A549 (cell line): ENCODE data around the gene NINL. TPM values are rescaled to one million over a fixed set of nuclear protein-coding genes. Genes with fewer than 3 reads are reported as not detected.

Source experiments
- ATAC-seq, 2 experiments: fragments of 200-7000 bp in 1 of 2; fragments of >200 bp in 1 of 2; cut with Nextera tagmentation in 1 of 2; cut with Tn5 transposase in 1 of 2; 3 replicates each; pipeline versions ENCODE4 v1.8.0 to v1.9.1; 2018 to 2020; ENCODE audit warnings: mild to moderate bottlenecking in 1 of 2, moderate library complexity in 1 of 2
- CTCF ChIA-PET: fragments of 300-600 bp; sonication (Branson Sonifier 250); formaldehyde crosslinking; extraction: SDS; loops from one replicate; lab custom pipeline; 2021; ENCODE audit warnings: antibody characterized with exemption, inconsistent platforms; lab: Yijun Ruan, JAX
- POLR2A ChIA-PET: fragments of 350-600 bp; formaldehyde crosslinking; extraction: SDS; loops from one replicate; lab custom pipeline; 2021; ENCODE audit warnings: antibody characterized with exemption, inconsistent platforms; lab: Yijun Ruan, JAX
- DNase-seq, 2 experiments: peaks; one replicate each; pipeline versions ENCODE4 v3.0.0 to v3.0.0-alpha.2; 2011 to 2016; ENCODE audit warnings: low read depth in 1 of 2, low spot score in 1 of 2
- FAIRE-seq: peaks from 2 replicates; lab custom pipeline; 2011; peaks lifted over from hg19 to GRCh38; lab: Jason Lieb, UNC
- H3K27ac ChIP-seq, 2 experiments: fragments of >200 bp; sonication (Bioruptor Twin); formaldehyde crosslinking; 3 replicates each; pipeline ENCODE4 v1.5.1; 2016 to 2017
- H3K4me1 ChIP-seq: fragments of >200 bp; sonication (Bioruptor Twin); formaldehyde crosslinking; 3 replicates; pipeline ENCODE4 v1.6.1; 2016
- H3K4me2 ChIP-seq: fragments of >200 bp; sonication (Bioruptor Twin); formaldehyde crosslinking; 3 replicates; pipeline ENCODE4 v1.6.1; 2016
- H3K4me3 ChIP-seq: fragments of >200 bp; sonication (Bioruptor Twin); formaldehyde crosslinking; 3 replicates; pipeline ENCODE4 v1.5.1; 2016
- H3K9me3 ChIP-seq: fragments of >200 bp; sonication (Bioruptor Twin); formaldehyde crosslinking; 3 replicates; pipeline ENCODE4 v1.6.1; 2016
- BHLHE40 ChIP-seq: IDR thresholded peaks from 2 replicates; pipeline ENCODE4 v1.6.1; 2012; ENCODE audit warnings: low read depth, low read length, inconsistent platforms
- CEBPB ChIP-seq, 2 experiments: fragments of >200 bp in 1 of 2; sonication (Bioruptor Twin) in 1 of 2; formaldehyde crosslinking in 1 of 2; IDR thresholded peaks; 2 replicates each; pipeline ENCODE4 v1.6.1; 2012 to 2016
- ELK1 ChIP-seq: fragments of 150-350 bp; IDR thresholded peaks from 2 replicates; pipeline ENCODE4 v1.6.1; 2014; ENCODE audit warnings: low read depth, mild to moderate bottlenecking, low read length
- ESRRA ChIP-seq: fragments of 150-350 bp; IDR thresholded peaks from 2 replicates; pipeline ENCODE4 v1.6.1; 2014; ENCODE audit warnings: mild to moderate bottlenecking, low read length, borderline replicate concordance
- FOXS1 ChIP-seq: fragments of 250-450 bp; sonication (Bioruptor Pico); IDR thresholded peaks from 2 replicates; pipeline ENCODE4 v1.5.0; 2020; ENCODE audit warnings: mild to moderate bottlenecking, moderate library complexity
- HES2 ChIP-seq: fragments of >200 bp; sonication (Bioruptor Twin); formaldehyde crosslinking; IDR thresholded peaks from 2 replicates; pipeline ENCODE4 v1.6.1; 2016
- HEYL ChIP-seq: fragments of 250-450 bp; sonication (Bioruptor Pico); IDR thresholded peaks from 2 replicates; pipeline ENCODE4 v1.8.0; 2021; ENCODE audit warnings: mild to moderate bottlenecking, moderate library complexity
- HOXA7 ChIP-seq: fragments of 250-450 bp; sonication (Bioruptor Pico); IDR thresholded peaks from 2 replicates; pipeline ENCODE4 v1.5.0; 2020; ENCODE audit warnings: mild to moderate bottlenecking, moderate library complexity
- JUNB ChIP-seq: fragments of >200 bp; sonication (Bioruptor Twin); formaldehyde crosslinking; IDR thresholded peaks from 2 replicates; pipeline ENCODE4 v1.6.1; 2016
- NFE2L2 ChIP-seq: fragments of 150-350 bp; conservative IDR thresholded peaks from 2 replicates; pipeline ENCODE4 v1.6.1; 2014; ENCODE audit warnings: low read length
- NPAS2 ChIP-seq: fragments of 250-450 bp; sonication (Bioruptor Pico); IDR thresholded peaks from 2 replicates; pipeline ENCODE4 v1.8.0; 2022; ENCODE audit warnings: mild to moderate bottlenecking, moderate library complexity, borderline replicate concordance
- POLR2A ChIP-seq: IDR thresholded peaks from 2 replicates; pipeline ENCODE4 v1.6.1; 2012; ENCODE audit warnings: mild to moderate bottlenecking, low read length
- POLR2AphosphoS2 ChIP-seq: conservative IDR thresholded peaks from 2 replicates; pipeline ENCODE4 v1.6.1; 2012; ENCODE audit warnings: low read length, improper control_type of control experiment, inconsistent platforms
- RCOR1 ChIP-seq: fragments of 150-350 bp; IDR thresholded peaks from 2 replicates; pipeline ENCODE4 v1.6.1; 2014; ENCODE audit warnings: antibody characterized with exemption, low read length, low read depth
- REST ChIP-seq: fragments of 200-600 bp; sonication (generic); IDR thresholded peaks from 2 replicates; pipeline ENCODE4 v1.6.1; 2016; ENCODE audit warnings: antibody characterized with exemption, mild to moderate bottlenecking, moderate library complexity
- TFCP2L1 ChIP-seq: fragments of 250-450 bp; sonication (Bioruptor Pico); IDR thresholded peaks from 2 replicates; pipeline ENCODE4 v1.5.0; 2021; ENCODE audit warnings: mild to moderate bottlenecking
- ZFP36 ChIP-seq: fragments of 450-650 bp; IDR thresholded peaks from 2 replicates; pipeline ENCODE4 v1.6.1; 2014; ENCODE audit warnings: borderline replicate concordance; ENCODE audit not compliant: partially characterized antibody
- WGBS: methylation state at CpG from one replicate; pipeline ENCODE4 v1.1.6; 2017; ENCODE audit errors: missing lambda C conversion rate; 5-methylcytosine and 5-hydroxymethylcytosine counted together
- polyA plus RNA-seq, 4 experiments: library from polyadenylated mRNA; depleted of rRNA in 3 of 4; stranded (reverse); fragments of >200 nt; fragmentation: RNase III in 1 of 4; extraction: RNeasy Plus Mini Kit Qiagen cat#74134 plus additional on column Dnase treatment in 1 of 4; gene quantifications; 2 replicates in 3 of 4; 3 replicates in 1 of 4; pipeline ENCODE4 v1.2.3, GENCODE V29; 2011 to 2017
- TF ChIP-seq, protein P1 (sequence below): fragments of 250-450 bp; sonication (Bioruptor Pico); IDR thresholded peaks from 2 replicates; pipeline ENCODE4 v1.5.0; 2021; ENCODE audit warnings: mild to moderate bottlenecking, moderate library complexity, borderline replicate concordance
- TF ChIP-seq, protein P2 (sequence below): fragments of 250-450 bp; sonication (Bioruptor Pico); IDR thresholded peaks from 2 replicates; pipeline ENCODE4 v1.5.0; 2020; ENCODE audit warnings: low read depth, mild to moderate bottlenecking, moderate library complexity

Gene NINL
- polyA plus RNA-seq, 2 of the 4 experiments (the other 2 are of a cell fraction), result 20.2 to 22.4 TPM

DNA sequence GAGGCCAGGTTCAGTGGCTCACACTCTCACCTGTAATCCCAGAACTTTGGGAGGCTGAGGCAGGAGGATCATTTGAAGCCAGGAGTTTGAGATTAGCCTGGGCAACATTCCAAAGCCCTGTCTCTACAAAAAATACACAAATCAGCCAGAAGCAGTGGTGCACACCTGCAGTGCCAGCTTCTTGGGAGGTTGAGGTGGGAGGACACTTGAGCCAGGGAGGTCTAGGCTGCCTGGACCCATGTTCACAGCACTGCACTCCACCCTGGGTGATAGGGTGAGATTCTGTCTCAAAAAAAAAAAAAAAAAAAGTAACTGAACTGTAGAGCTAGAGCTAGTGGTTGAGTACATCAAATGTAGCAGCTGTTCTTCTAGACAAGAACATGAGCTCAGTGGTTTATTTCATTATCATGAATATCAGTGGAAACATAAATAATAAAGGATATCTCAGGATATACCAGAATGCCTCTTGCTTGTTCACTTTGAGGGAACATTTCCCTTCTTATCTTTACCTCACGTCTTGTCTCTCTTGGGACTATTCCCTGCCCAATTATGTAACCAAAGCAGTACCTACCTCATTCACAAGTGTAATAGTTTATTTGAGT lies 20.9 kb upstream of the NINL start:
- DNase-seq, result no peak
- no peaks in the 10 kb centered on the region for H3K9me3 ChIP-seq
- TF ChIP-seq JUNB, result no peak
- no peak for TF ChIP-seq REST
- TF ChIP-seq ESRRA, result no peak
- TF ChIP-seq ZFP36, result no peak
- TF ChIP-seq HEYL (CRISPR knock-in tag), result no peak
- TF ChIP-seq POLR2A, result no peak
- TF ChIP-seq BHLHE40, result no peak
- no peak for TF ChIP-seq ELK1
- TF ChIP-seq HES2, result no peak
- TF ChIP-seq NPAS2 (CRISPR knock-in tag), result no peak
- no peak for TF ChIP-seq NFE2L2
- POLR2A ChIA-PET, result interaction anchor here (1.0 kb wide), 1 partner anchor 21 kb away, joined by 3 read pairs; the partner anchor contains the start of gene NINL
- CTCF ChIA-PET, result interaction anchor here (0.6 to 1.2 kb wide), 2 partner anchors 31 to 169 kb away, joined by 3 to 4 read pairs; no protein-coding TSS in a partner anchor
- no peak for ATAC-seq
- H3K4me2 ChIP-seq, result no peak overlapping the region
- FAIRE-seq, result no peak
- no peak overlapping the region for H3K4me3 ChIP-seq
- no peaks in the 10 kb centered on the region for H3K4me1 ChIP-seq
- 87% methylated on average over 1 of the region's 1 CpG for WGBS
- no peak overlapping the region for H3K27ac ChIP-seq

GRCh38 chr20:25605148-25605547 lies 19.8 kb upstream of the NINL start:
- no peak for FAIRE-seq
- CTCF ChIA-PET, result interaction anchor here (1.2 kb wide), 1 partner anchor 168 kb away, joined by 3 read pairs; no protein-coding TSS in a partner anchor

More at GRCh38 chr20:25605148-25605547, 19.8 kb upstream of the NINL start:
- Histone ChIP-seq H3K27ac (no peak overlapping the region), H3K4me2 (no peak overlapping the region), H3K9me3 (no peaks in the 10 kb centered on the region), H3K4me1 (no peaks in the 10 kb centered on the region), H3K4me3 (no peak overlapping the region)
- DNase-seq (no peak), ATAC-seq (no peak)
- POLR2A ChIA-PET, result no interaction called here
- WGBS, result 75% methylated on average over 7 of the region's 7 CpGs
- TF ChIP-seq, protein P1, sequence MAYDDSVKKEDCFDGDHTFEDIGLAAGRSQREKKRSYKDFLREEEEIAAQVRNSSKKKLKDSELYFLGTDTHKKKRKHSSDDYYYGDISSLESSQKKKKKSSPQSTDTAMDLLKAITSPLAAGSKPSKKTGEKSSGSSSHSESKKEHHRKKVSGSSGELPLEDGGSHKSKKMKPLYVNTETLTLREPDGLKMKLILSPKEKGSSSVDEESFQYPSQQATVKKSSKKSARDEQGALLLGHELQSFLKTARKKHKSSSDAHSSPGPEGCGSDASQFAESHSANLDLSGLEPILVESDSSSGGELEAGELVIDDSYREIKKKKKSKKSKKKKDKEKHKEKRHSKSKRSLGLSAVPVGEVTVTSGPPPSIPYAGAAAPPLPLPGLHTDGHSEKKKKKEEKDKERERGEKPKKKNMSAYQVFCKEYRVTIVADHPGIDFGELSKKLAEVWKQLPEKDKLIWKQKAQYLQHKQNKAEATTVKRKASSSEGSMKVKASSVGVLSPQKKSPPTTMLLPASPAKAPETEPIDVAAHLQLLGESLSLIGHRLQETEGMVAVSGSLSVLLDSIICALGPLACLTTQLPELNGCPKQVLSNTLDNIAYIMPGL, result no peak
- TF ChIP-seq POLR2AphosphoS2 (no peak), HOXA7 (no peak), CEBPB (IDR thresholded peaks at IDR 0.05) (no peak), RCOR1 (no peak), TFCP2L1 (CRISPR knock-in tag) (no peak), FOXS1 (CRISPR knock-in tag) (no peak), ZFP36 (no peak), NFE2L2 (no peak)
- TF ChIP-seq, protein P2, sequence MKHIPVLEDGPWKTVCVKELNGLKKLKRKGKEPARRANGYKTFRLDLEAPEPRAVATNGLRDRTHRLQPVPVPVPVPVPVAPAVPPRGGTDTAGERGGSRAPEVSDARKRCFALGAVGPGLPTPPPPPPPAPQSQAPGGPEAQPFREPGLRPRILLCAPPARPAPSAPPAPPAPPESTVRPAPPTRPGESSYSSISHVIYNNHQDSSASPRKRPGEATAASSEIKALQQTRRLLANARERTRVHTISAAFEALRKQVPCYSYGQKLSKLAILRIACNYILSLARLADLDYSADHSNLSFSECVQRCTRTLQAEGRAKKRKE (CRISPR knock-in tag), result no peak
